Head of caudate nucleus (tissue), 42 donors: Measurements from ENCODE around the gene CYP26B1.

Experiments
- DNase-seq, 42 donors: peaks; one replicate each; pipeline versions ENCODE4 v3.0.0 to v3.0.0-alpha.2; 2020 to 2021; ENCODE audit warnings: mixed read lengths in 7 of 42
- intact Hi-C: fragments of 100-400 bp; cut with DNase I; formaldehyde crosslinking; loops from one replicate; pipeline ENCODE4 v1.15.0; 2022

CYP26B1 gene

DNA sequence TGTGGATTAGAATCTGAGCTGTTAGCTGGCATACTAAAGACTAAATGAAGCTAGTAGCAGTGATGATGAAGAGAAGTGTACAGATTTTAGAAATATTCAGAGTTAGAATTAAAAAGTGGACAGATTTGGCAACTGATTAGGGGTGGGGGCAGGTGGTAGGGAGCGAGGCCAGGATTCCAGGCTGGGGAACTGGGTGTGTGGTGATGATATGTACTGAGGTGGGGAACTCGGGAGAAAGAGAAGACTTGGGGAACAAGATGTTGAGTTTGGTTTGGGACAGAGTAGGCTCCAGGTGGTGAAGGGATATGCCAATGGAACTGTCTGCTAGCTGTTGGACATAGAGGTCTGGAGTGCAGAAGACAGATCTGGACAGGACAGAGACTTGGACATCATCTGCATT is 9.2 kb upstream of the CYP26B1 start:
- intact Hi-C loops: loop anchor here (10.0 kb wide), 1 partner anchor 542 kb away; no protein-coding TSS in a partner anchor
- peak in 1 of 42 donors; percentile 8 for DNase-seq

DNA sequence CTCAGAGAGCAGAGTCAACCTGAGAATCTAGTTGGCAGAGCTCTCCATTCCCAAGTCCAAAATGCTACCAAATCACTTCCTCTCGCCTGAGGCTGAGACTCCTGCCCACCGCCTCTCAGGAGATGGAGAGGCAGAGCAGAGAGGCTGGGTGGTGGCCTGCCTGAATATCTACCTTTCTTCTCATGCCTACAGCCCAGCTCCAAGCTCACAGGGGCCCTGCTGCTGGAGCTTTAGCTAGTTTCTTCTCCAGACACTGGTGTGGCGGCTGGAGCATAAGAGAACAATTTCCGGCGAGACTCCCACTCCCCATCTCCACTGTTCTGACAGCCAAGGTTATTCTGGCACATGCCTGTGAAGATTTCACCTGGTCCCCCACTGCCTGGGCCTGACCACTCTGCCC is 8.1 kb upstream of the CYP26B1 start:
- intact Hi-C loops: loop anchor here (10.0 kb wide), 1 partner anchor 541 kb away; no protein-coding TSS in a partner anchor
- peak in 3 of 42 donors; percentile 12 to 22 (median 15) for DNase-seq

DNA sequence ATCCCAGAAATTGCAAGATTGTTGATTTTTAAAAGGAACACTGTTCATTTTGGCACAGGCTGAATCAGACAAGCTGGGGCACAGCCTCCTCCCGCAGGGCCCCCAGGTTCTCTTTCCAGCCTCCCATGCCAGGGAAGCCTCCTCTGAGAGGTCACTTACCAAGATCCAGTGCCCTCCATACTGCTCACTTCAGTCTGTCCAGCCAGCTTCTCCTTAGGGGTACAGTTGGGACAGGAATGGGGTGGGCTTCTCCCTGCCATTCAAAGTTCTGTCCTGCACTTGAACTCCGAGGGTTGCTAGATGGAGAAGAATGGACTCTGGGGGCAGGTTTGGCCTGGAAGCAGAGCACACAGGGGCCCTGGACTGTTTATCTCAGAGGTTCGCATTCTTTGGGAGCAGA is 7.5 kb upstream of the CYP26B1 start:
- intact Hi-C loops: loop anchor here (10.0 kb wide), 1 partner anchor 540 kb away; no protein-coding TSS in a partner anchor

DNA sequence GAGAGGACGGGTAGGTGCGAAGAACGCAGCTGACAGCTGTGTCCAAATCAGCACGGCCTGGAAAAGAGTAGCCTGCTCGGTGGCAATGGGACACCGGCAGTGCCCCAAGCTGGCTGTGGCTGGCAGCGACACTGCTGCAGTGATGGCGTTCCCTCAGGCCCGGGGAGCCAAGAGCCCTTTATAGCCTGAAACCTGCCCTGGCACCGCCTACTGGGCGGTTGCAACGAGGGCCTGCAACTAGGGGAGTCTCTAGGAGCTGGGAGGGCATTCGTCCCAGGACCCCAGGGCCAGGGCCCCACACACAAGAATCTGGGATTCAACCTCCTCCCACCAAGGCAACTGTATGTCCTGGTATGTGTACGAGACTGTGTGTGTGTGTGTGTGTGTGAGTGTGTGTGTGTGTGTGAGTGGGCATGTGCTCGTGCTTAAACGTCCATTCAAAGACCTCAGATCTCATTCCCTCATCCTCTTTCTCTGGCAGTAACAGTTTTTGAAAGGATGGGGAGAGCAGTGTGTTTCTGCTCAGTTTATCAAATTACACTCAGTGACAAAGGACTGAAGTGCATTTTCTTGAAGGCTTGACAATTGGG is 6.8 kb upstream of the CYP26B1 start:
- DNase-seq: peak in 6 of 42 donors; percentile 3 to 33 (median 10)
- intact Hi-C loops: loop anchor here (5.0 to 10.0 kb wide), 2 partner anchors 540 to 607 kb away; no protein-coding TSS in a partner anchor

More for the DNA sequence above, 7.5 kb upstream of the CYP26B1 start:
- DNase-seq: no peak

DNA sequence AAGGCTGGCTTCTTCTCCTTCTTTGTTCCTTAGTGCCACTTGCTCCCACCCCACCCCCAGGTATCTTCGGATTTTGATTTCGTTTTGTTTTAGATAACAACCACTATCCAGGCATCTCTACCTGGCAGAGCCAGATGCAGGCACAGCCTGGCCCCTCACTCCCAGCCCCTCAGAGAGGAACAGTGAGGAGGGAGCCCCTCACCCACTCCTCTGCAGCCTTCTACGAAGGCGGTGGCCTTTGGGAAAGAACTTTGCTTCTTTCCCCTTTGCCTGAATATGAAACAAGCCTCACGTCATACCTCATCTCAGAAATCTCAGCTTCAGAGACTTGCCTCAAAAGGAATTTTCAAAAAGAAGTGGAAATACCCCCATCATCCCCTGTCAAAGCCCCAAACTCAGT is 6.3 kb upstream of the CYP26B1 start:
- DNase-seq: no peak
- intact Hi-C loops: loop anchor here (5.0 to 10.0 kb wide), 2 partner anchors 539 to 607 kb away; no protein-coding TSS in a partner anchor

DNA sequence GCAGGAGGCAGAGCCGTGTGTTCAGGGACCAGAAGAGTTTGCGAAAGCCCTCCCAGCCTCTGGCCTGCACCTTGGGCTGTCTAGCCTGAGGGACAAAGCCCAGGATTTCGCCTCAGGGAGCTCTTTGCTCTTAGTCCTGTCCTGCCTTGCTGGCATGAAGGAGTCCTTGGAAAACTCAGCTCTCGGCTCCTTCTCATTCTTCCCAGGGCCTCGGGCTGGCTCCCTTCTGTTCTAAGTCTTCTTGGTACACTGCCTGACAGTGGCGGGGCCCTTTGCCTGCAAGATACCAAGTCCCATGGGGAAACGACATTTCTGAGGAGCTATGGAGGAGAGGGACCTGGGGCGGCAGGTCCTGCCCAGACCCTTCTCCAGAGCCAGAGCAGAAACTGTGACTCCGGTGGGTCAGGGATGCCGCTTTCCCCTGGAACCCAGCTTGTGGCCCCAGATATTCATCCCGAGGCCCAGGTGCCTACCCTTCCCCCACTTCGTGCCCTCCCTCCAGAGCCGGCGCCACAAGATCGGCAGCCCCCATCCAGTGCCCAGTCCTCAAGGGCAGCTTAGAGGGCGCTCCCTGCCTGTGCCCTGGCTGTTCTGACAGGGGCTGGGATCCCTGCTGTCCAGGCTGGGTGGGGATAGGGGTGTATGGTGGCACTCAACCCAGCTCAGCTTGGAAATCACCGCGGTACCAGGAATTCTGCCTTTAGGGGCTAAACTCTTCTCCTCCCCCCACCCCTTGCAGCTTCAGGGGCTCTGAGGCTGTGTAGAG is 5.5 kb upstream of the CYP26B1 start:
- intact Hi-C loops: loop anchor here (5.0 to 10.0 kb wide), 2 partner anchors 538 to 606 kb away; no protein-coding TSS in a partner anchor
- peak in 13 of 42 donors; percentile 1 to 40 (median 9) for DNase-seq

DNA sequence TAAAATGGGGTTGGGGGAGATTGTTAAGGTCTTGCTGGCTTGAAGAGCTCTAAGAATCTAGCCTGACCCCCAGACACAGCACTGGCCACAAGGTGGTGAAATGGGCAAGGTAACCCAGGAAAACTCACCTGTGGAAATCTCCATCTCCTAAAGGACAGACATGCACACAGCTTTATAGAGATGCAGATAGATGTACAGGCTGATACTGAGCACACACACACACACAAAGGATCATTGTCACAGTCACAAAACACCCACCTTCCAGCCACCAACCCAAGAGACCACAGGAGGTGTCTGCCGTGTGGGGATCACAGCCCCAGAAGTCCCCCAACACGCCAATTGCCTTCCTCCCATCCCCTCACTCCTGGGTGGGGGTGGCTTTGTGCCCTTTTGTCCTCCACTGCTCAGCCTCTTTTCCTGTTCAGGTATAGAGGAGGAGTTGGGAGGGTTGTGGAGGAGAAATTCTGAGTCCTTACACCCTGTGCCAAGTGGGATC is 3.2 kb upstream of the CYP26B1 start:
- peak in 13 of 42 donors; percentile 1 to 18 (median 5) for DNase-seq

DNA sequence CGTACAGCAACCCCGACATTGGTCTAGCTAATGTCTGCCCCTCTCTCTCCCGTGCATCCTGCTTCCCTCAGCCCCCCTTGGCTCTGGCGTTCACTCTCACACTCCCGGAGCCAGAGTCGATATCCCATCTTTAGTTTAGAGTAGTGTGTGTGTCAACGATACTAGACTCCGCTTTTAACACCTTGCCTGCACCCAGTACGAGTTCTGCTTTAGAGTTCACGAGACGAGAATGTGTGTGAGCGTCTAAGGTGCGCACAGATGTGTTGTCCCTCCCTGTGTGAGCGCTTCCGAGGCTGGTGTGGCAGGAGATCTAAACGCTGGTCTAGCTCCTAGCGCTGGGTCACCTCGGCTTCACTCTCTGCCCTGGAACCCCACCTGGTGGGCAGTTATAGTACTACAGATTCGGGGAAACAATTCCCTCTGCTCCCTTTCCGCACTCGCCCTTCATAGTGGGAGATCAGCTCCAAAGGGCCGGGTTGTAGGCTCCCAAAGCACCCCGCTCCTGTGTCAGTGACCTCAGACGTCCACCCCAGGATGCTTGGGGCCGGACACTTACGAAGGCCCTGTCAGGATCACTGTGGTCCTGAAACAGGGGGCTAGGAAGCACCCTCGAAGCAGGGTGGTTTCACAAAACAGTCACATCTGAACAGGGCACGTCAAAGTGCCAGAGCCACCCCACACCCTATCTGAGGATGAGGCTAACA is 2.6 kb upstream of the CYP26B1 start:
- DNase-seq: peak; percentile 63 to 97 (median 88)
- intact Hi-C loops: loop anchor here (2.0 to 10.0 kb wide), 3 partner anchors 226 to 603 kb away; no protein-coding TSS in a partner anchor

More for the DNA sequence above, 3.2 kb upstream of the CYP26B1 start:
- intact Hi-C loops: loop anchor here (2.0 to 10.0 kb wide), 3 partner anchors 226 to 604 kb away; no protein-coding TSS in a partner anchor

DNA sequence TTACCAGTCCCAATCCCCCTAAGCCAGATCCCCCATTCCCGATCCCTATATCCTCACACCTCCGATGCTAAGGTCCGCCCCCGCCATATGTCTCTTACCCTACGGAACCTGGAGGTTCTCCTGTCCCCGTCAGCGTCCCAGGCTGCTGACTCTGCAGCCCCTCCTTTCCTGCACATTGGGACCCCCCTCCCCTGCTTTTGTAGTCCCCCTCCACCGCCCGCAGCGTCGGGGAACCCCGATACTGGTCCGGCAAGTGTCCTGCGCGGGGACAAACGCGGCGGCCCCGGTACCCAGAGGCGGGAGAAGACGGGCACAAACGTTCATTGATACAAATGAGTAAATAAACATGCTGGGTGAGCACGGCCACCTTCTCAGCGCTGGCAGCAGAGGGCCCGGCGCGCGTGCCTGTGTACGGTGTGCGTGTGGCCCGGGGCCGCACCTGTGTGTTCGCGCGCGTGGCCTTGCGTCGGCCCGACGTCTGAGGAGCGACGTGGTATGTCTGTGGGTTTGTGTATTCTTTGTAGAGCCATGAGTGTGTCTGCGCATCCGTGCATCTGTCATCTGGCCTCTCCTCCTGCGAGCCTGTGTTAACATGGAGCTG is 2.0 kb upstream of the CYP26B1 start:
- DNase-seq: peak in 24 of 42 donors; percentile 5 to 66 (median 28)
- intact Hi-C loops: loop anchor here (2.0 to 10.0 kb wide), 4 partner anchors 225 to 602 kb away; no protein-coding TSS in a partner anchor

DNA sequence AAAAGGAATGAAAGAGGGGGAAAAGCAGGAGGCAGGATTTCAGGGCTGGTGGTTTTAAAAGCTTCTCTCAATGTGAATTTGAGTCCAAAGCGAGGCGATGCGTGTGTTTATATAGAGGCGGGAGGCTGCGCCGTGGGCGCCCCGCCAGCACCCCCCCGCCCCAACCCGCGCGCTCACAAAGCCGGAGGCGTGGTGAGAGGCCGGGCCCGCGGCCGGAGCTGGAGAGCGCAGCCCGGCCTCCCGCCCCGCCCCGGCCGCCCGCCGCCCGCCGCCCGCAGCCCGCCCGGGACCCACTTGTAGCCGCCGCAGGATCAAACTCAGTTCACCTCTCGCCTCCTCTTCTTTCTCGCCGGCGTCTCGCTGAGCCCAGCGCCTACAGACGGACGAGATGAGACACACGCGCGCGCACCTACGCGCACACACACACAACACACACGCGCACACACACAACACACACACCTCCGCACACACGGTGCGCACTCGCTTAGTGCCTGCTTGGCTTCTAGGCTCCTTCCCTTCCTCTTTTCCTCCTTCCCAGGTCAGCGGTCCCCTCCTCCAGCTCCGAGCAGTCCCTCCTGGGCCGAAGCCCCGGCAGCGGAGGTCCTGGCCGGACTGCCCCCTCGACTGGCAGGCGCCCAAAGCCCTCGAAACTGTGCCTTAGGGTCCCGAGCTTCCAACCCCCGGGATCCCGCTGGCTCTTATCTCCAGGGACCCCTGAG is 1.3 kb upstream of the CYP26B1 start:
- intact Hi-C loops: loop anchor here (10.0 kb wide), 1 partner anchor 596 kb away; no protein-coding TSS in a partner anchor
- DNase-seq: peak in 40 of 42 donors; percentile 1 to 86 (median 61)

DNA sequence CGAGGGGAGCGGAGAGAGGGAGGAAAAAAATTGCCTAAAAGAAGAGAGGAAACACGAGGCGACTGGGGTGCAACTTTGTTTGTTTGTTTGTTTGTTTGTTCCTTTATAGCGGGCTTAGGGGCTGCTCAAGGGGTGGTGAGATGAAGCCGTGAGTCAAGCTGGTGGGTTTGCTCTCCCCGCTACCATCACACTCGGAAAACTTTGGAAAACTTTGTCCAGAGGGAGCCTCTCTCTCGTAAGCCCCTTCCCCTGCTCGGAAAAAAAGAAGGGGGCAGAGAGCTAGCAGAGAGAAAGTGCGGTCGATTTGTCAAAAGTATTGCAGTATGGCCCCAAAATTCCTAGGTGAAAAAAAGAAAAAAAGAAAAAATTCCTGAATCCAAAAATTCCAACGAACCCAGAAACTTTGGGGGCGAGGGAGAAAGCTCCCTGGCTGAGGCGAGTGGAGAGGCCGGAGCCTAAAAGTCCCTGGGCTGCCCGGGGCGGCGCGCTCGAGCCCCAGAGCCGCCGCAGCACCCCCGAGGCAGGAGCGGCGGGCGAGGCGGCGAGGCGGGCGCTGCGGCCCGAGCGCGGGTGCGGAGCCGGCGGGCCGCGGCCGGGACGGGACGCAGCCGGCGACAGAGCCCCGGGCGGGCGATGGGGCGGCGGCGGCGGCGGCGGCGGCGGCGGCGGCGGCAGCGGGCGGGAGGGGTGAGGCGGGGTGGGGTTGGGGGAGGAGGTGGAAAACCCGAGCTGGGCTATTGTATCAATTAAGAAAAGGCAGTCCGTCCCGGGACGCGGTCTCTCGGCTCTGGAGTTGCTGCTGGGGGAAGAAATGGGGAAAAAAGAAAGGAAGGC is 558 bp upstream of the CYP26B1 start:
- DNase-seq: peak in 15 of 42 donors; percentile 2 to 54 (median 30)

DNA sequence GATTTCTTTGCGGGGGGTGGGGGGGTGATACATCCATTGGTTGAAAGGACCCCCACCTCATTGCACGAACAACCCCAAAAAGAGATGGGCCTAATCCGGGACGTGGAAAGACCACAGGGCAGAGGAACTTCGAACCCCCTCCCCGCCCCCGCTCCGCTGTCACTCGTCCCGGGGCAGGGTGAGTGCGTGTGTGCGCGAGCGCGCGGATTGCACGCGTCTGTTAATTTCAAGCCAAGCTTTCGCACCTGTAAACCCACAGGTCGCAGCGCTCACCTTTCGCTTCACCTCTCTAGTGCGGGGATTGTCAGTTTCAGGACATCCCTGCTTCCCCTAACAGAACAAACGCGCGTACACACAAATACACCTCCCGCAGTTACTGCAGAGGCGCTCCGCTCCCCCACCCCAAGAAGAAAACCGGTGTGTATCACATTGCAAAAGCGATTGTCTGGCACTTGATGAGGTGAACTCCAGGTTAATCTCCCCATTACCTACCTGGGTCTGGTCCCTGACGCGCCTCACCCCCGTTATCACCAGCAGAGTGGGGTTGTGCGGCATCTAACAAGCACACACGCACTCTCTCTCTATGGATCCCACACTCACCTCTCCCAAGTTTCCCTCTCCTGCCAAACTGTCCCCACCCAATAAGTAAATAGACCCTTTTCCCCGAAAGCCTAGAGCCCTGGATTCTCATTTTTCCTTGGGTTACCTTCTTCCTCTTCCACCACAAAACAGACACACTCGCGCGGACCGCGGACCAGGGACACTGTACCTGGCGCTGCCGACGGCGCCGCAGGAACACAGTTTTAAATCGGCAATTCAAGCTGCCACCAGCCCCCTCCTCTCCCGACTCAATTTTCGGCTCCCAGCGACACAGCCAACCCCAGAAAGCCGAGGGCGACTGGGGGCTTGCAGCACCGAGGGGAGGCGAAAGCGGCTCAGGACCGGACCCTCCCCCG is 1.0 kb downstream of the CYP26B1 start:
- DNase-seq: peak in 20 of 42 donors; percentile 2 to 43 (median 14)
- intact Hi-C loops: loop anchor here (10.0 kb wide), 1 partner anchor 598 kb away; no protein-coding TSS in a partner anchor

More for the DNA sequence above, 558 bp upstream of the CYP26B1 start:
- intact Hi-C loops: loop anchor here (10.0 kb wide), 1 partner anchor 597 kb away; no protein-coding TSS in a partner anchor

DNA sequence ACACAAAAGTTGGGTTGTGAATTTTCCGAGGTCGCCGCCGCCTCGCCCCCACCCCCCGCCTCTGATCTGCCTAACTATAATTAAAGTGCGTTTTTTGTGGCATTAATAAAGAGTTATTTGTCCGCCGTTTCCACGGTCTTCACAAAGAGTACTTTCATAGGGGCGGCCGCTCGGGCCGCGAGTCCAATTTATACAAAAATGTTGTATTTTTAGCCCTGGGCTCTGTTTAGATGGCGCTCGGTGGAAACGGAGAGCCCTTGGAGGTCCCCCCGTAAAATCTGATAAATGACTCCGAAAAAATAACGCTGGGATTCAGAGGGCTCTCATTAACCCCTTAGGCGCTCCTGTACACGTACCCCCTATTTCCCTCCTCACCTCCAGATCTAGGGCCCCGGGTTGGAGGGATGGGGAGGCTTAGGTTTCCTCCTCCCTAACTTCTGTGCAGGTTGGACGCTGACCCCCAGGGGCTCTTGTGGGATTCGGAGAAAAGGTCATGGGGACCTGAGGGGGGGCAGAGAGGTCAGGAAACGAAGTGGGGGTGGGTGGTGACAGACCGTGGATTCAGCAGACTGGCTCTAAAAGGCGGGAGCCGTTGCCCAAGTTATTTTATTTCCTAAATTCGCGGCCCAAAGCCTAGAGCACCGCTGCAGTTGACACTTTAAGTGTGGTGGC is 1.9 kb downstream of the CYP26B1 start:
- intact Hi-C loops: loop anchor here (10.0 kb wide), 1 partner anchor 599 kb away; no protein-coding TSS in a partner anchor
- DNase-seq: peak in 18 of 42 donors; percentile 2 to 58 (median 22)

DNA sequence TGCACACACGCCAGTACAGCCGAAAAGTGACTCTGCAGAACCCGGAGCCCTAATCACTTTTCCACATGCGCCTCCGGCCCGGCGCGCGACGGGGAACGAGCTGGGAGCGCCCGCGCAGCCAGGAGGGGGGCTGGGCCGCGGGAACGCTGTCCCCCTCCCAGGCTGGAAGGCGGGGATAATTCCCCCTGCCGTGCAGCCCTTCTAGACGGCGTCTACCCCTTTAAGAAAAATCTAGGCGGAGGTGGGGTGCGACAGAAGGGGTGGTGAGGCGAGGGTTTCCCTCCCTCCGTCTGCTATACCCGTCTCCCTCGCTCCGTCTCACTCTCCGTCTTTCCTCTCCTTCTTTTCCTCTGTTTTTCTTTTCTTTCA is 2.4 kb downstream of the CYP26B1 start:
- intact Hi-C loops: loop anchor here (10.0 kb wide), 1 partner anchor 600 kb away; no protein-coding TSS in a partner anchor
- peak in 21 of 42 donors; percentile 5 to 66 (median 43) for DNase-seq
